MCF 10A (cell line): ENCODE measurements around the gene SHE. TPM values are rescaled to one million over a fixed set of nuclear protein-coding genes. Genes with fewer than 3 reads are reported as not detected.
"Not testable (repeated sequence)": the region's sequence is repeated elsewhere in the genome, so short reads cannot be mapped to it uniquely, and the experiment has no call there.

Experiments used
- BruUV-seq: library from RNA; stranded (reverse); fragments of 400-500 nt; replicated peaks from 2 replicates; lab custom pipeline; 2021; lab: Mats Ljungman, UMichigan
- CTCF ChIA-PET: fragments of 300-600 bp; sonication (Branson Sonifier 250); formaldehyde crosslinking; extraction: SDS; loops from one replicate; lab custom pipeline; 2021; ENCODE audit warnings: antibody characterized with exemption, inconsistent platforms; lab: Yijun Ruan, JAX
- POLR2A ChIA-PET: fragments of 300-600, 350-650 bp; sonication (Branson Sonifier 250); formaldehyde crosslinking; extraction: SDS; loops from one replicate; lab custom pipeline; 2020; ENCODE audit warnings: antibody characterized with exemption, inconsistent platforms; lab: Yijun Ruan, JAX
- DNase-seq: peaks from one replicate; pipeline ENCODE4 v3.0.0-alpha.2; 2018; ENCODE audit not compliant: unreplicated experiment
- H3K27ac Mint-ChIP-seq: one replicate; pipeline ENCODE4 v1.8.0; 2022; ENCODE audit warnings: mild to moderate bottlenecking, low read depth, mixed read lengths; ENCODE audit not compliant: unreplicated experiment
- H3K27me3 Mint-ChIP-seq: one replicate; pipeline ENCODE4 v1.8.0; 2022; ENCODE audit warnings: mixed read lengths; ENCODE audit not compliant: insufficient read depth, unreplicated experiment
- H3K36me3 Mint-ChIP-seq: one replicate; pipeline ENCODE4 v1.8.0; 2022; ENCODE audit warnings: mild to moderate bottlenecking, moderate library complexity, mixed read lengths; ENCODE audit not compliant: insufficient read depth, unreplicated experiment
- H3K4me1 Mint-ChIP-seq: one replicate; pipeline ENCODE4 v1.8.0; 2022; ENCODE audit warnings: mixed read lengths; ENCODE audit not compliant: insufficient read depth, unreplicated experiment
- H3K4me3 Mint-ChIP-seq: one replicate; pipeline ENCODE4 v1.8.0; 2022; ENCODE audit warnings: mild to moderate bottlenecking, moderate library complexity, mixed read lengths; ENCODE audit not compliant: unreplicated experiment
- H3K9me3 Mint-ChIP-seq: one replicate; pipeline ENCODE4 v1.8.0; 2022; ENCODE audit warnings: mixed read lengths; ENCODE audit not compliant: unreplicated experiment
- CTCF ChIP-seq: fragments of 200-600 bp; IDR thresholded peaks from one replicate; pipeline ENCODE4 v1.8.0; 2022; ENCODE audit warnings: antibody characterized with exemption, mild to moderate bottlenecking; ENCODE audit not compliant: unreplicated experiment
- intact Hi-C: fragments of 100-400 bp; cut with micrococcal nuclease; formaldehyde crosslinking; loops from 2 replicates; pipeline ENCODE4 v1.14.1; 2022
- total RNA-seq: library from RNA; stranded (reverse); gene quantifications from 2 replicates; pipeline ENCODE4 v1.2.3, GENCODE V29; 2022

SHE gene
- total RNA-seq, 1 experiment from 2014 or later = not detected

DNA sequence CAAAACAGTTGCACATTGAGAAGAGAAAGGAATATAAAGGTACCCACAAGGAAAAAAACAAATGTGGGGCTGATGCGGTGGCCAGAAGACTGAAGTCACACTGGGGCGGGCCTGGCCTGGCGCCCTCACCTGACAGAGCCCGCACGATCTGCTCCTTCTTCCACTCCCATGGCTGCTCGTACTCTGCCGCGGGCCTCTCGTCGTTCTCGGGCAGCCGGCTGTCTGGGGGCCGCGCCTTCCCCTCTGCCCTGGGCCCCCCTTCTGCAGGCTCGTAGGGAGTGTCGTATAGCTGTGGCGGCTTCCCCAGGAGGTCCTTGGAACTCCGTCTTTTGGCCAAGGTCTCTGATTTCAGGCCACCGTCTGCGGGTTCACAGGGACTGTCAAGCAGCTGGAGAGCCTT, 13.3 kb downstream of the SHE start:
- Mint-ChIP-seq H3K9me3 (no peaks in the 10 kb centered on the region), H3K4me1 (peaks cover 13% of the 10 kb centered on the region), H3K4me3 (no peak overlapping the region), H3K27ac (no peak overlapping the region), H3K27me3 (peaks cover 27% of the 10 kb centered on the region), H3K36me3 (no peaks in the 10 kb centered on the region)
- no peak for DNase-seq
- no peak for TF ChIP-seq CTCF
- ChIA-PET POLR2A (interaction anchor here (1.2 kb wide), 1 partner anchor 159 kb away, joined by 3 read pairs; no protein-coding TSS in a partner anchor), CTCF (interaction anchor here (1.1 to 2.1 kb wide), 2 partner anchors 8 to 11 kb away, joined by 5 to 7 read pairs; no protein-coding TSS in a partner anchor)
- BruUV-seq = no TSS peak
- intact Hi-C loops = no loop called here

- H3K4me1 Mint-ChIP-seq = peaks cover 14% of the 10 kb centered on the region
- CTCF ChIA-PET = interaction anchor here (0.9 to 1.8 kb wide), 5 partner anchors 7 to 59 kb away, joined by 3 to 12 read pairs (median 6); no protein-coding TSS in a partner anchor
Observed at GRCh38 chr1:154486756-154487155, 15.5 kb downstream of the SHE start.

GRCh38 chr1:154485910-154486496, 16.2 kb downstream of the SHE start:
- no peak overlapping the region for H3K27ac Mint-ChIP-seq
- POLR2A ChIA-PET = interaction anchor here (0.8 to 1.9 kb wide), 3 partner anchors 8 to 53 kb away, joined by 3 to 9 read pairs (median 3); no protein-coding TSS in a partner anchor
- no TSS peak for BruUV-seq
- intact Hi-C loops = no loop called here
- H3K27me3 Mint-ChIP-seq = peaks cover 13% of the 10 kb centered on the region
- no peaks in the 10 kb centered on the region for H3K36me3 Mint-ChIP-seq
- H3K4me1 Mint-ChIP-seq = peaks cover 14% of the 10 kb centered on the region
- no peak overlapping the region for H3K4me3 Mint-ChIP-seq
- no peaks in the 10 kb centered on the region for H3K9me3 Mint-ChIP-seq
- no peak for TF ChIP-seq CTCF
- CTCF ChIA-PET = interaction anchor here (0.5 to 2.4 kb wide), 8 partner anchors 9 to 60 kb away, joined by 3 to 8 read pairs (median 4); no protein-coding TSS in a partner anchor
- DNase-seq = no peak

More at GRCh38 chr1:154486756-154487155, 15.5 kb downstream of the SHE start:
- H3K27ac Mint-ChIP-seq, H3K4me3 Mint-ChIP-seq, H3K9me3 Mint-ChIP-seq, BruUV-seq, DNase-seq, H3K36me3 Mint-ChIP-seq, intact Hi-C loops: not testable (repeated sequence)
- H3K27me3 Mint-ChIP-seq = peaks cover 21% of the 10 kb centered on the region
- POLR2A ChIA-PET = interaction anchor here (0.8 kb wide), 1 partner anchor 7 kb away, joined by 3 read pairs; no protein-coding TSS in a partner anchor

- POLR2A ChIA-PET = interaction anchor here (0.6 to 2.5 kb wide), 11 partner anchors 10 to 461 kb away, joined by 3 to 9 read pairs (median 4); no protein-coding TSS in a partner anchor
- Mint-ChIP-seq H3K9me3 (no peaks in the 10 kb centered on the region), H3K4me1 (peaks cover 15% of the 10 kb centered on the region), H3K27me3 (peaks cover 4% of the 10 kb centered on the region), H3K27ac (no peak overlapping the region), H3K36me3 (no peaks in the 10 kb centered on the region), H3K4me3 (no peak overlapping the region)
- CTCF ChIA-PET = interaction anchor here (0.7 to 7.2 kb wide), 5 partner anchors 12 to 184 kb away, joined by 3 to 128 read pairs (median 8); no protein-coding TSS in a partner anchor
- BruUV-seq = no TSS peak
- no peak for TF ChIP-seq CTCF
- intact Hi-C loops = no loop called here
- DNase-seq = no peak
Observed at GRCh38 chr1:154485106-154485505, 17.1 kb downstream of the SHE start.
